BJ (cell line): ENCODE data around the gene SART1. TPM values are rescaled to one million over a fixed set of nuclear protein-coding genes. Genes with fewer than 3 reads are reported as not detected.

ENCODE experiments used
- CTCF ChIA-PET: fragments of 350-600 bp; formaldehyde crosslinking; extraction: SDS; loops from one replicate; lab custom pipeline; 2021; ENCODE audit warnings: antibody characterized with exemption, inconsistent platforms; lab: Yijun Ruan, JAX
- POLR2A ChIA-PET: fragments of 300-600 bp; sonication (Branson Sonifier 250); formaldehyde crosslinking; extraction: SDS; loops from one replicate; lab custom pipeline; 2021; ENCODE audit warnings: antibody characterized with exemption; lab: Charles Lee
- DNase-seq: peaks from one replicate; pipeline ENCODE4 v3.0.0-alpha.2; 2011; ENCODE audit warnings: low read depth
- H3K27me3 ChIP-seq: 2 replicates; pipeline ENCODE4 v1.6.0; 2011; ENCODE audit warnings: low read length; ENCODE audit not compliant: control insufficient read depth, insufficient read depth
- H3K36me3 ChIP-seq: 2 replicates; pipeline ENCODE4 v1.5.1; 2011; ENCODE audit warnings: low read length; ENCODE audit not compliant: control insufficient read depth, insufficient read depth
- H3K4me3 ChIP-seq: 2 replicates; pipeline ENCODE4 v1.5.1; 2011; ENCODE audit warnings: low read depth, mild to moderate bottlenecking, control low read depth, low read length
- CTCF ChIP-seq: IDR thresholded peaks from 2 replicates; pipeline ENCODE4 v1.5.1; 2011; ENCODE audit warnings: low read depth, mild to moderate bottlenecking, control low read depth, inconsistent platforms, low read length, moderate library complexity; ENCODE audit not compliant: insufficient read depth
- polyA plus RNA-seq: library from polyadenylated mRNA; depleted of rRNA; stranded (reverse); fragments of >200 nt; gene quantifications from 2 replicates; pipeline ENCODE4 v1.2.3, GENCODE V29; 2011

The SART1 gene
- polyA plus RNA-seq, 1 experiment: 13.2 TPM

GRCh38 chr11:65922565-65922964, 39.0 kb upstream of the SART1 start:
- CTCF ChIA-PET: interaction anchor here (1.4 to 1.6 kb wide), 3 partner anchors 34 to 58 kb away, joined by 3 to 8 read pairs (median 5); partner anchors contain the start of gene FIBP
- no peak for DNase-seq
- peaks cover 8% of the 10 kb centered on the region for H3K36me3 ChIP-seq
- H3K27me3 ChIP-seq: no peaks in the 10 kb centered on the region
- POLR2A ChIA-PET: no interaction called here
- no peak for TF ChIP-seq CTCF
- no peak overlapping the region for H3K4me3 ChIP-seq

GRCh38 chr11:65925397-65925796, 36.1 kb upstream of the SART1 start:
- Histone ChIP-seq H3K27me3 (no peaks in the 10 kb centered on the region), H3K36me3 (peaks cover 7% of the 10 kb centered on the region), H3K4me3 (no peak overlapping the region)
- ChIA-PET CTCF (no interaction called here), POLR2A (no interaction called here)
- TF ChIP-seq CTCF: no peak
- DNase-seq: no peak

- Histone ChIP-seq H3K36me3 (peaks cover under 1% of the 10 kb centered on the region; the same call in 1 of the 2 replicates), H3K4me3 (no peak overlapping the region), H3K27me3 (no peaks in the 10 kb centered on the region)
- no peak for TF ChIP-seq CTCF
- ChIA-PET CTCF (no interaction called here), POLR2A (no interaction called here)
- DNase-seq: no peak
Measured at GRCh38 chr11:65927904-65928397, 33.6 kb upstream of the SART1 start.

GRCh38 chr11:65928667-65929066, 32.9 kb upstream of the SART1 start:
- POLR2A ChIA-PET: no interaction called here
- CTCF ChIA-PET: no interaction called here
- TF ChIP-seq CTCF: no peak
- no peak overlapping the region for H3K4me3 ChIP-seq
- no peak for DNase-seq
- H3K36me3 ChIP-seq: no peaks in the 10 kb centered on the region; the same call in 1 of the 2 replicates
- H3K27me3 ChIP-seq: no peaks in the 10 kb centered on the region

- TF ChIP-seq CTCF: no peak
- H3K27me3 ChIP-seq: no peaks in the 10 kb centered on the region
- no peaks in the 10 kb centered on the region for H3K36me3 ChIP-seq
- CTCF ChIA-PET: interaction anchor here (0.6 to 2.0 kb wide), 2 partner anchors 47 to 290 kb away, joined by 3 to 7 read pairs; no protein-coding TSS in a partner anchor
- POLR2A ChIA-PET: no interaction called here
- DNase-seq: no peak
- no peak overlapping the region for H3K4me3 ChIP-seq
Measured at GRCh38 chr11:65931773-65932557, 29.6 kb upstream of the SART1 start.
